HG03060 (cell line): ENCODE results near the gene IL17REL.
A peak's percentile ranks its signal among the peaks of the same experiment; 100 is the strongest.

Experiments used
- ATAC-seq: cut with Tn5 transposase; IDR thresholded peaks from one replicate; pipeline ENCODE4 v1.9.1; 2021; ENCODE audit warnings: low read depth, moderate number of reproducible peaks; ENCODE audit not compliant: unreplicated experiment

IL17REL gene

DNA sequence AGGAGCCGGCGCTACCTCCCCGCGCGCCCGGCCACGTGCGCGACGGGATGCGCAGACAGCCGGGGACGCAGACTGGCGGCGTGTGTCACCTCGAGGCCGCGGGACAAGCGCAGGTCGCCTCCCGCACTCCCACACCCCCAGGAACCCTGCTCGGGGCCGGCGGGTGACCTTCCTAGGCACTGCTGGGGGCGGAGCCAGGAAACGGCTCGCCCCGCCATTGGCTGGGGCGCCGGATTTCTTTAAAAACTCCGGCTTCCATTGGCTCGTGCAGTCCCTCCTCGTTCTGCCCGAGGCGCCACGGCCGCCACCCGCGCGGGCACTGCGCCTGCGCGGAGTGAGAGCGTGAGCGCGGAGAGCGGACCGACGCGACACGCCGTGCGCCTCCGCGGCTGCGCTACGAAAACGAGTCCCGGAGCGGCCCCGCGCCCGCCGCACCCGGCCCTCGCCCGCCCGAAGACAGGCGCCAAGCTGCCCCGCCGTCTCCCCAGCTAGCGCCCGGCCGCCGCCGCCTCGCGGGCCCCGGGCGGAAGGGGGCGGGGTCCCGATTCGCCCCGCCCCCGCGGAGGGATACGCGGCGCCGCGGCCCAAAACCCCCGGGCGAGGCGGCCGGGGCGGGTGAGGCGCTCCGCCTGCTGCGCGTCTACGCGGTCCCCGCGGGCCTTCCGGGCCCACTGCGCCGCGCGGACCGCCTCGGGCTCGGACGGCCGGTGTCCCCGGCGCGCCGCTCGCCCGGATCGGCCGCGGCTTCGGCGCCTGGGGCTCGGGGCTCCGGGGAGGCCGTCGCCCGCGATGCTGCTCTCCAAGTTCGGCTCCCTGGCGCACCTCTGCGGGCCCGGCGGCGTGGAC, 52.2 kb downstream of the IL17REL start, which contains the start of gene PIM3:
PIM3 (plus strand) TSS at position 614 of the 846 bp plus-strand sequence; CDS start at position 790, 176 bp downstream.
- ATAC-seq, result peak; percentile 34

DNA sequence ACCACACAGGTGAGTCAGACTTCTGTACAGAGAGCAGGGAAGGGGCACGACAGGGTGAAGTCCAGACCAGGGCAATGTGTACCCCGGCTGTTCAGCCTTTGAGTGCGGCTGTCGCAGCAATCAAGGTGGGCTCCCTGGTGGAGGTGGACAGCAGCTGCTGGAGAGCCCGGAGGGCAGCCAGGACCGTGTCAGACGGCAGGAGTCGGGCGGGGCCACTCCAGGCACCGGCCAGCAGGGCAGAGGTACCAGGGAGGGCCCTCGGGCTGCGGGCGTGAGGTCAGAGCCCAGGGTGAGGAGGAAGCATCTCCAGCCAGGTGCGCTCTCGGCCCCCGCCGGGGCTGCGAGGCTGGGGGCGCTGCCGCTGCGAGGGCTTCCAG, 52.8 kb downstream of the IL17REL start:
- peak; percentile 3 for ATAC-seq

DNA sequence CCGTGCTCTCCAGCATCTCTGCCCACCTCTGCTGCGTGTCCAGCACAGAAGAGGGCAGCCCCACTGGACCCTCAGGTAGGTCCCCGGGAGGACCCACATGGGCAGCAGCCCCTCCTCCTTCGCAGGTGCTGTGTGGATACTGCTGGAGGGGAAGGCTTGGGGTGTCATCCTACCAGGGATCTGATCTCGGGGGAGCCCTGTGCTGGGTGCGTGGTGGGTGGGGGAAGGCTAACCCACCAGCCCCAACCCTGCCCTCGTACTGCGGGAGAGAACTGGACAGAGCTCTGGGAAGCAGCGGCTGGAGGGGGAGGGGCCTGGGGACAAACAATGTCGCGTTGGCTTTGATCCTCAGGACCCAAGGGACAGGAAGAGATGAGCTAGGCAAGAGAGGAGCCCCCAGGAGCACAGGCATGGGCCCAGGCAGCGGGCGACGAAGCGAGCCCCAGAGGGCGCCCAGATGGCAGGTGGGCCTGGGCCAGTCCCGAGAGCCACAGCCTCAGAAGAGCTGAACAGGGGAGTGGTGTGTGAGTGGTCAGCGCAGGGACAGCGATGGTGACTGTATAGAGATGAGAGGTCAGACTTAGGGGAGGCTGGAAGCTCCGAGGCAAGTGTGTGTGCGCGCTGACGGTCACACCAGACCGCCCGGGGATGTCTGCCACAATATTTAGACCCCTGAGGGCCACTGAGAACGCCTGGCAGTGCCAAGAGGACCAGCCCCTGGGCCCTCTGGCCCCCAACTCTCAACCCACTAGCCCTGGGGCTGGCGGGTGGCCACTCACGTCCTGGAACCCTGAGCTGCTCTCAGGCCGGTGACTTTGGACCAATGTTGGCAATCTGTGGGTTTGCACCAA, 53.4 kb downstream of the IL17REL start:
- no peak for ATAC-seq

GRCh38 chr22:49958366-49958921, 54.1 kb downstream of the IL17REL start:
- ATAC-seq, result no peak

DNA sequence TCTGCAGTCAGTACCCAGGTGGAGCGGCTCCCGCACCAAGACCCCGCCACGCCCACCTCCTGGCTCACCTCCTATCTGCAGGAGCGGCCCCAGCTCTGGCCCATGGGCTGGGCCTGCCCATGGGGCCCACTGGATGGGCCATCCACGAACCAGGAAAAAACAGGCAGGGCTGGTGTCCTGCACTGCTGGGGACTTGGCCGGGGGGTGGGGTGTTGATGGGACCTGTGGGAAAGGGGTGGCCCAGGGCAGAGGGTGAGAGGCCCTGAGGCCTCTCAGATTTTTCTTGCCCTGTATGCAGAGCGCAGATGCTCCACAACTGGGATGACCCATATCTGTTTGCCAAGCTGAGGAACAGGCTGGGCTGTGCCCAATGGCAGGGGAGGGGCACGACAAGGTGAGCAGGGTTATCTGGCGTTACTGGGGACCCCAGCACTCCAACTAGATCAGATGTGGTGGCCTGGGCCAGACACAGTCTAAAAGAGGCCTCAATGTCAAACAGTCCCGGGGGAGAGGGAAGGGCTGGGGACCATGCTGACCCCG, 54.7 kb downstream of the IL17REL start:
- ATAC-seq, result no peak

DNA sequence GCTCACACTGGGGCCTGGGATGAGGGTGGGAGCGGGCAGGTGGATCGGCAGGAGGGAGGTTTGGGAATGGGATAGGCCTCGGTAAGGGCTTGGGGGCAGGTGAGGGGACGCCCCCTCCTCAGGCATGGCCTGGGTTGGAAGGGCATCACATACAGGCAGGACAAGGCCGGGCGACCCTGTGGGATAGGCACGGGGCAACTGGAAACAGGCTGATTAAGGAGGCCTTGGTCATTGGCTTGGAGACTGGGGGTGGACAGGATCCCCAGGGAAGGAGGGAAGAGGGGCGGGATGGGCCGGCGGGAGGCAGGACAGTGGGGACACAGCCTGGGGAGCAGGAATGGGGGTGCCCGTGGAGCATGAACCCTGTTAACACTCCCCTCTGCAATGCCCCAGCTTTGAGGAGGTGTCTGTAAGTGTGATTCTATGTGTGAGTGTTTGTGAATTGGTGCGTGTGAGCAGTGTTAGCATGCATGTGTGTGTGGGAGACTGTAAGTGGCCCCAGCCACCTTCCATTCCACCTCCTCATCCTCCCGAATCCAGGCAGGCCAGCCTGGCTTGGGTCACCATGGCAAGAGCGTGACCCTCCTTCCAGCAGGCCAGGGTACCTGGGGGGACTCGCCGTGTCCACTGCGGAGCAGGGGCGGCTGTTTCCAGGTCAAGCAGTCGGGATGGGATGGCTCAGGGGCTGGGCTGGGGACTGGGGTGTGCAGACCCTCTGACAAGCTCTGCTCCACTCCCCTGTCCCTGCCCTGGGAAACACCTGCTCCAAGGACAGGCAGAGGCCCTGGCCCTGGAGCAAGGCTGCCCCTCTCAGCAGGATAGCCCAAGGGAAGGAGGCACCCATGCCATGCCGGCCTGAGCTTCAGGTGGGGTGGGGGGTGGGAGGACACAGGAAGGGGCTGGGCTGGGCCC, 55.4 kb downstream of the IL17REL start:
- ATAC-seq, result no peak

DNA sequence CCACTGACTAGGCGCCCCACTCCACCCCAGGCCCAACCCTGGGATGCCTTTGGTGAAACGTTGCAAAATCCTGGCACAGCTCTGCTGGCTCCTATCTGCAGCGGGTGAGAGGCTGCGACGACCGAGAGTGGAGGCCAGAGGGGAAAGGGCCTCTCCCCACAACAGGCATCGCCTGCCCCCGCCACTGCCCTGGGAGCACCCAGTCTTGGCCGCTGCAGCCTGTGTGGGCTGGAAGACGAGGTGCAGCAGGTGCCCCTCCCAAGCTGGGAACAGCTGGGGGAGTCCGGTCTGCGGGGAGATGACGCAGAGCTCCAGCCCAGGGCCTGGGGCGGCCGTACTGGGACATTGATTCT, 56.2 kb downstream of the IL17REL start:
- ATAC-seq, result no peak

DNA sequence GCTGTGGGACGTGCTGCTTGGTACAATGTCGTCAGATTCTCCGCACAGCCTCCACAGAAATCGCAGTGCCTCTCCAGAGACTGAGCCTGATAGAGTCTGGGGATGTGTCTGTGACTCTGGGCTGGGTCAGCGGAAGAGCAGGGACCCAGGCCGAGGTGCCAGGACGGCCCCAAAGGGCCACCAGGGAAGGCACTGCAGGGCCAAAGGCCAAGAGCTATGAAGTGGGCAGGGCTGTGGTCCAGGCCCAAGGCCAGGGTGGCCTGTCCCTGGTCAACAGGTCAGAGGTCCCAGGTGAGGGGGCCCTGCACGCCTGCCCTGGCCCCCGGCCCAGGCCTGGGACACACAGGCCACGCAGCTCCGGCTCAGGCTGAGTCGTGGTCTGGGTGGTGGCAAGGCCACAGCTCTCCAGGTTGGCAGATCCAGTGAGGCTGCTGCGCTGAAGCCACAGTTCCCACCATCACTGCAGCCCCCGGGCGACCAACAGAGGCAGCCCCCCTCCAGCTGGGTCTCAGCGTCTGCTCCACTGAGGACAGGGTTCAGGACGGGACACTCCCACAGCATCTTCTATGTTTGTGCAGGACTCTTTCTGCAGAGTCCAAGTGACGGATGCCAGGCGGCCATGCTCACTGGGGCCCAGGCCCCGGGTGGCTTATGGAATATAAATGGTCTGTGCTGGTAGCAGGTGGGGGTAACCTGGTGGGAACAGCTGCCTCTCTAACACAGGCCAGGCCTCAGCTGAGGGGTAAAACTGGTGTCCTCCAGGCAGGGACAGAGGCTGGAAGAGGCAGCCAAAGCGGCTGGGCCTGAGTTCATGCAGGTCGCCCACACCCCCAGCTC, 56.8 kb downstream of the IL17REL start:
- no peak for ATAC-seq

DNA sequence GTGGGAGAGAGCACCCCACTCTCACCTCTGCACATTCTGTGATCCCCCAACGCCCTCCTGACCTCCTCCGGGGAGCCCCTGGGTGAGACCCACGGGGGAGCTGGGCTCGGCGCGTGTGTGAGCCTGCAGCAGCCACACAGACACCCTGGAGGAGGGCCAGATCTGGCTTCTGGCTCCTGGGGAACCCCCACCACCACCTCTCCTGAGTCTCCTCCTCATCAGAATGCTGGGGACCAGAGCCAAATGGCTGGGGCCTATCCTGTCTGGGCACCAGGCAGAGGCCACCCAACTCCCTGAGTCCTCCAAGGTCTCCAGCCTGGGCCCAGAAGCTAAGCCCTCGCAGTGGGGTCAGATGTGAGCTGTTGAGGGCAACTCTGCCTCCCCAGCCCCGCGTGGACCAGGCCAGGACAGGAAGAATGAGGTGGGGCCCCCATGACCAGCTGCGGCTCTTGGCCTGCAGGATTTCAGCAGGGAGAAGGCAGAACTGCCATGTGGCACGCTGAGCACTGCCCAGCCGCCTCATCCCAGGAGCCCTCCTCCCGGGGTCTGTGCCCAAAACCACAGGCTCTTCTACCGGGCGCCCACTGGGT, 57.5 kb downstream of the IL17REL start:
- ATAC-seq, result no peak

GRCh38 chr22:49954354-49954753, 58.2 kb downstream of the IL17REL start:
- no peak for ATAC-seq

DNA sequence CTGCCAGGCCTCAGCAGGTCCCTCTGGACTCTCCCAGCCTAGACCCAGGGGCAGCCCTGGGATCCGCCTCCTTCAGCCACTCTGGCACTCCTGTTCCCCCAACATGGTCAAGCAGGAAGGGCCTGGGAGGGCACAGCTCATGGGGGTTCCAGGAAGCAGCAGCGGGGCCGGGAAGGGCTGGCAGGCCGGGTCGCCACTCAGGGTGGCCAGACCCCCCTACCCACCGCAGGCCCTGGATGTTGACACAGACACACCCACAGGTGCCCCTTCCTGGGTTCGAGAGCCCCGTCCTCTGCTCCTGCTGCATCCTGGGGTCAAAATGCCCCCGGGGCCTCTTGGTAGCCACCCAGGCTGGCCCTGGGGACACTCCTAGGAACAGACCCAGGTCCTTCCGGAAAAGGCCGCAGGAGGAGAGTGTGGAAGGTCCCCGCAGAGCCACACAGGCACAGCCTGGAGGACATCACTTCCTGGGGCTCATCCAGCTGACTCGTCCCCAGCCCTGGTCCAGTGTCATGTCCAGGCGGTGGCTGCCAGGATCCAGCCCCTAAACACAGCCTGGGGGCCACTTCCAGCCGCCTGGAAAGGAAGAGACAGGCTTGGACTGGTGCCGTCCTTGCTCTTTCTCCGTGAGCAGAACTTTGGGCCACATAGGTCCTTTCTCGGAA, 58.8 kb downstream of the IL17REL start:
- no peak for ATAC-seq

GRCh38 chr22:49953027-49953679, 59.4 kb downstream of the IL17REL start:
- ATAC-seq, result no peak

DNA sequence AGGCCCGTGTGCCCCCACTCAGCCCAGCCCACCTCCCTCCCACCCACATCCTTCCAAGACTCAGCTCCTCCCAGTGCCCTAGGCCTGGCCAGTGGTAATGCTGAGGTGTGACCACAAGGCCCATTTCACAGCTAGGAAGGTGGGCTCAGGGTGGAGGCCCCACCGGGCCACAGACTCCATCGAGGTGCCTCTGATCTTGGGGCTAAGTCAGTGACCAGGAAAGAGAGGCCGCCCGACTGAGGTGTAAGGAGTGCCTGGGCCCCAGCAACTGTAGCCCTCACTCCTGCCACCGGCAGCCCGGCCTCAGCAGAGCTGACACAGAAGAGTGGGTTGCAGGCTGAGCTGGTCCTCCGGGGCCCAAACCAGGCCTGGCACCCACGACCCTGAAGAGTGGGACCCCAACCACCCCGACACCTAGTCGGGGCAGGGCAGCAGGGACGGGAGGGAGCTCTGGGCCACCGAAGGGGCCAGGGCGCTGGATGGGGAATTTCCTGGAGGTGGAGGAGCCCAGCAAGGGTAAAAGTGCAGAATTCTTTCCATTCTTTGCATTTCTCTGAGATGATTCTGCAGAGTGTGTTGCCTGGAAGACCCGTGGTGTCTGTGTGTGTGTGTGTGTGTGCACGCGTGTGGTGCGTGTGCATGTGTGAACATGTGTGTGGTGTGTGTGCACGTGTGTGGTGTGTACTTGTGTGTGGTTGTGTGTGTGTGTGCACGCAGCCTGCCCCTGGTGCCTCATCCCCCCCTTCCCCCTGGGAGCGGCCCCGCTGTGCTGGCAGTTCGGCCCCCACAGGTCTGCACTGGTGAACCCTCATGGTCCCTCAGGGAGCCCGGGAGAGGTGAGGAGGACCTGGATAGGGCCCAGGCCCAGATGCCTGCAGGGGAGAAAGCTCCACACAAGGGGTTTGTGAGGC, 60.3 kb downstream of the IL17REL start:
- ATAC-seq, result no peak

DNA sequence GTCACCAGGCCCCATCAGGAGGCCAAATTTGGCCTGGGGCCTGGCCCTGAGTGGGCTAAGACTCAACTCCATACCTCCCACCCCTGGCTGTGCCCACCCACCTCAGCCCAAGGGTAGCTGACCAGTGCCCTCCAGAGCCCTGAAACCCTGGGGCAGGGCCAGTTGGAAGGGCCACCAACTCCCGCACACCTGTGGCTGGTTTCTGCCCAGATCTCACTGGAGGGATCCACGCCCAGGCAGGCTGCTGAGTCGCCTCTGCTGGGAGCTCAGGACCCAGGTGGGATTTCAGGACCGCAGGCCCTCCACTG, 60.9 kb downstream of the IL17REL start:
- ATAC-seq, result no peak

- no peak for ATAC-seq
Observed at GRCh38 chr22:49951000-49951677, 61.4 kb downstream of the IL17REL start.

DNA sequence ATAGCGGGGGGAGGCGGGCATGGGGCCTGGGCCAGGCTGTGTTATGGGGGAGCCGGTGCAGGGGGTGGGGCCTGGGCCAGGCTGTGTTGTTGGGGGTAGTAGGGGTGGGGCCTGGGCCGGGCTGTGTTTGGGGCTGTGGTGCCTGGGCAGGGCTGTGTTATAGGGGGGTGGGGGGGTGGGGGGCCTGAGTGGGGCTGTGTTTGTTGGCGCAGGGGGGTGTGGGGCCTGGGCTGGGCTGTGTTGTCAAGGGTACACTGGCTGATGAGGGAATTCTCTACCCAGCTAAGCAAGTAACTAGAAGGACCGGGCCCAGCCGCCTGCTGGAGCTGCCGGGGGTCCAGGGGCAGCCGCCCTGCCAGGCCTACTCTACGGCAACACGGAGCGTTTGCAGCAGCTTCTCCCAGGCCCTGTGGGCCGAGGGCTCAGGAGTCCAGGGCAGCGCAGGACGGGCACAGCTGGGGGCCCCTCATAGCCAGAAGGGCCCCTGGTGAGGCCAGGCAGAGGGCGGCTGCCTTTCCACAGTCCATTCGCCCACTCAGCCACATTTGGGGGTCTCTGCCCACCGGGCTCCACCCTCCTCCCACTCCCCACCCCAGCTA, 62.1 kb downstream of the IL17REL start:
- ATAC-seq, result no peak
